Prostate gland (tissue), 2 donors: ENCODE measurements around the gene STX5. TPM values are rescaled to one million over a fixed set of nuclear protein-coding genes. Genes with fewer than 3 reads are reported as not detected.

Source experiments
- DNase-seq: peaks from one replicate; pipeline ENCODE4 v3.0.0-alpha.2; 2019; ENCODE audit warnings: low spot score
- H3K27ac ChIP-seq, 2 donors: fragments of 200-600 bp; sonication (generic); 2 replicates each; pipeline ENCODE4 v1.5.1; 2017 to 2019
- H3K27me3 ChIP-seq: fragments of 200-600 bp; sonication (generic); replicated peaks from 2 replicates; pipeline ENCODE4 v1.5.1; 2019; ENCODE audit not compliant: insufficient read depth
- H3K36me3 ChIP-seq, 2 donors: fragments of 200-600 bp; sonication (generic); 1 replicate in 1 of 2; 2 replicates in 1 of 2; pipeline versions ENCODE4 v1.5.1 to v1.8.1; 2017 to 2019
- H3K4me1 ChIP-seq: fragments of 200-600 bp; sonication (generic); replicated peaks from 2 replicates; pipeline ENCODE4 v1.5.1; 2019
- H3K4me3 ChIP-seq, 2 donors: fragments of 200-600 bp; sonication (generic); 2 replicates each; pipeline ENCODE4 v1.5.1; 2017 to 2019
- H3K9me3 ChIP-seq: fragments of 200-600 bp; sonication (generic); 2 replicates; pipeline ENCODE4 v1.5.1; 2017
- CTCF ChIP-seq, 4 experiments: fragments of 200-600 bp in 2 of 4; fragments of 450-650 bp in 2 of 4; sonication (generic) in 2 of 4; IDR thresholded peaks; 1 replicate in 3 of 4; 2 replicates in 1 of 4; pipeline ENCODE4 v1.5.1; 2016 to 2019; ENCODE audit warnings: antibody characterized with exemption in 4 of 4, mild to moderate bottlenecking in 2 of 4, moderate library complexity in 2 of 4
- POLR2A ChIP-seq: fragments of 450-650 bp; IDR thresholded peaks from one replicate; pipeline ENCODE4 v1.6.1; 2016; ENCODE audit warnings: antibody characterized with exemption, mild to moderate bottlenecking
- POLR2AphosphoS5 ChIP-seq: sonication (generic); formaldehyde crosslinking; IDR thresholded peaks from one replicate; pipeline ENCODE4 v1.6.1; 2017; ENCODE audit warnings: antibody characterized with exemption
- WGBS: methylation state at CpG from one replicate; pipeline ENCODE4 v1.1.5; 2018; 5-methylcytosine and 5-hydroxymethylcytosine counted together
- intact Hi-C: fragments of 100-400 bp; cut with DNase I; formaldehyde crosslinking; loops from one replicate; pipeline ENCODE4 v1.14.2; 2022
- total RNA-seq, 2 donors: library from RNA; depleted of rRNA; stranded (reverse); fragments of >200 nt; gene quantifications; one replicate each; pipeline ENCODE4 v1.1.0, GENCODE V29; 2016

STX5 gene
- total RNA-seq, 2 donors from 2014 or later, result 34.5 to 57.5 TPM

- H3K27me3 ChIP-seq, result no peaks in the 10 kb centered on the region
- peaks cover 16% of the 10 kb centered on the region for H3K4me1 ChIP-seq
- intact Hi-C loops, result no loop called here
- no peak for DNase-seq
- H3K9me3 ChIP-seq, result no peaks in the 10 kb centered on the region
- peak; percentile 63 for TF ChIP-seq POLR2AphosphoS5
- no peak for TF ChIP-seq CTCF (IDR thresholded peaks at IDR 0.05)
- TF ChIP-seq POLR2A, result no peak
- no peaks in the 10 kb centered on the region for H3K36me3 ChIP-seq
- peak overlapping the region; percentile 15 to 47 for H3K27ac ChIP-seq
- H3K4me3 ChIP-seq, result no peak overlapping the region
- WGBS, result 64% methylated on average over 6 of the region's 6 CpGs
Observed at GRCh38 chr11:62876712-62877111, 44.9 kb upstream of the STX5 start.

DNA sequence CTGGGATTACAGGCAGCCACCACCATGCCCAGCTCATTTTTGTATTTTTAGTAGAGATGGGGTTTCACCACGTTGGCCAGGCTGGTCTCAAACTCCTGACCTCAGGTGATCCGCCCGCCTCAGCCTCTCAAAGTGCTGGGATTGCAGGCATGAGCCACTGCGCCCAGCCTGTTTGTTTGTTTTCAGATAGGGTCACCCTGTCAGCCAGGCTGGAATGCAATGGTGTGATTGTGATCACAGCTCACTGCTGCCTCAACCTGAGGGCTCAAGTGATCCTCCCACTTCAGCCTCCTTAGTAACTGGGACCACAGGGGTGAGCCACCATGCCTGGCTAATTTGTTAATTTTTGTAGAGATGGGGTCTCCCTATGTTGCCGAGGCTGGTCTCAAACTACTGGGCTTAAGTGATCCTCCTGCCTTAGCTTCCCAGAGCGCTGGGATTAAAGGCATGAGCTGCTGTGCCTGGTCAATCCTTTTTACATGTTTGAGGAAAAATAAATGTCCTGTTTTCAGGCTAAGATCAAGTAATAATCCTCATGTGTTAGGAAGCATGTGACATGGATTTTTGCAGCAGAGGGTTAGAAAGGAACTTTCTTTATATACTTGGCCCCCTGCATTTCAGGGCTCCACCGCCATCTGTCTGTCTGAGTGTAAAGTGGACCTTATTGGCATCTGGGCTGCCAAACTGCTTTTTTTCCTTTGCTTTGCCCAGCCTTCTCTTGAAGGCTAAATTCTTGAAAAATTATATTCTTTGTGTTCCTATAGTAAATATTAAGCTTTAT, 44.0 kb upstream of the STX5 start:
- H3K27ac ChIP-seq, result peak overlapping the region in 1 of 2 donors; percentile 47

GRCh38 chr11:62874851-62875250, 43.0 kb upstream of the STX5 start:
- DNase-seq, result no peak
- intact Hi-C loops, result no loop called here
- Histone ChIP-seq H3K36me3 (no peaks in the 10 kb centered on the region), H3K4me1 (peaks cover 11% of the 10 kb centered on the region), H3K27ac (no peak overlapping the region), H3K9me3 (no peaks in the 10 kb centered on the region), H3K27me3 (no peaks in the 10 kb centered on the region), H3K4me3 (no peak overlapping the region)
- 93% methylated on average over 7 of the region's 7 CpGs for WGBS
- TF ChIP-seq CTCF (IDR thresholded peaks at IDR 0.05), result no peak
- no peak for TF ChIP-seq POLR2AphosphoS5
- TF ChIP-seq POLR2A, result no peak

More for the DNA sequence above, 44.0 kb upstream of the STX5 start:
- H3K36me3 ChIP-seq, result no peaks in the 10 kb centered on the region
- WGBS, result 94% methylated on average over 7 of the region's 7 CpGs
- no peak for DNase-seq
- H3K4me3 ChIP-seq, result no peak overlapping the region
- no peaks in the 10 kb centered on the region for H3K27me3 ChIP-seq
- TF ChIP-seq POLR2A (no peak), POLR2AphosphoS5 (no peak), CTCF (IDR thresholded peaks at IDR 0.05) (no peak)
- intact Hi-C loops, result no loop called here
- peaks cover 16% of the 10 kb centered on the region for H3K4me1 ChIP-seq
- no peaks in the 10 kb centered on the region for H3K9me3 ChIP-seq

GRCh38 chr11:62865635-62866034, 33.8 kb upstream of the STX5 start:
- H3K36me3 ChIP-seq, result no peaks in the 10 kb centered on the region
- H3K4me3 ChIP-seq, result no peak overlapping the region
- no peak for TF ChIP-seq CTCF (IDR thresholded peaks at IDR 0.05)
- no peak for TF ChIP-seq POLR2A
- TF ChIP-seq POLR2AphosphoS5, result peak; percentile 6
- no peak overlapping the region for H3K27ac ChIP-seq
- H3K27me3 ChIP-seq, result no peaks in the 10 kb centered on the region
- H3K9me3 ChIP-seq, result no peaks in the 10 kb centered on the region
- H3K4me1 ChIP-seq, result peaks cover 5% of the 10 kb centered on the region
- 38% methylated on average over 6 of the region's 6 CpGs for WGBS
- intact Hi-C loops, result loop anchor here (10.0 kb wide), 1 partner anchor 471 kb away; no protein-coding TSS in a partner anchor
- no peak for DNase-seq
